Left ventricle myocardium inferior (tissue), 1 donor: ENCODE results near the gene FNDC10. TPM values are rescaled to one million over a fixed set of nuclear protein-coding genes. Genes with fewer than 3 reads are reported as not detected.

ENCODE experiments used
- DNase-seq: peaks from one replicate; pipeline ENCODE4 v3.0.0-alpha.2; 2020
- H3K27ac ChIP-seq: fragments of 200-600 bp; replicated peaks from 2 replicates; pipeline ENCODE4 v1.8.0; 2021
- H3K27me3 ChIP-seq: fragments of 200-600 bp; 2 replicates; pipeline ENCODE4 v1.8.0; 2021; ENCODE audit warnings: low read depth
- H3K36me3 ChIP-seq: fragments of 200-600 bp; 2 replicates; pipeline ENCODE4 v1.8.0; 2021
- H3K4me1 ChIP-seq: fragments of 200-600 bp; 2 replicates; pipeline ENCODE4 v1.8.0; 2021
- H3K4me3 ChIP-seq: fragments of 200-600 bp; 2 replicates; pipeline ENCODE4 v1.8.0; 2021; ENCODE audit warnings: mild to moderate bottlenecking, moderate library complexity
- H3K9me3 ChIP-seq: fragments of 200-600 bp; replicated peaks from 2 replicates; pipeline ENCODE4 v1.8.0; 2021
- intact Hi-C: fragments of 100-400 bp; cut with micrococcal nuclease; formaldehyde crosslinking; loops from one replicate; pipeline ENCODE4 v1.11.0; 2022
- total RNA-seq: library from RNA; stranded (reverse); fragmentation: NEBNext Ultra II Directional; extraction: Animal tissue kit (Norgen Biotek cat#: 25700); gene quantifications from one replicate; pipeline ENCODE4 v1.2.1, GENCODE V29; 2021
- TF ChIP-seq, protein P1 (sequence below): fragments of 200-600 bp; IDR thresholded peaks from 2 replicates; pipeline ENCODE4 v1.8.0; 2021; ENCODE audit warnings: antibody characterized with exemption, mild to moderate bottlenecking, borderline replicate concordance
- donor health status: DM: no; HTN: yes; CAD: no; lungs with severe emphysema.

The FNDC10 gene
- total RNA-seq, 1 donor from 2014 or later = 3.6 TPM

DNA sequence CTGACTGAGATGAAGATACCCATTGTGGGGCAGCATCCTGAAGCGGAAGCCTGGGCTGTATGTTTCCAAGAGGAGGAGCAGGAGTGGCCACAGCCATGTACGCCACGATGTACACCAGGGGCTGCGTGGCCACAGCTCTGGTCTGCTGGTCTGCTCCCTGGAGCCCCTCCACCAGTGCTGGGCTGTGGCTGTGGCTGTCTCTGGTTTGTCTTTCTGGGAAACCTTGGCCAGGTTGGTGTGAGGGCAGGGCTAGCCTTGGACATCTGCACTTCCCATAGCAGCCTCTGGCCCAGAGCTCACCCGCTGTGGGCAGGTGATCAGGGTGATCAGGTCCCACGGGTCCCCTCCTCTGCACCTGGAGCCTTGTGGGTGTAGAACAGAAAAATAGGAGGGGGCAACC lies 18.0 kb upstream of the FNDC10 start:
- H3K9me3 ChIP-seq = no peaks in the 10 kb centered on the region
- H3K4me3 ChIP-seq = no peak overlapping the region
- intact Hi-C loops = no loop called here
- H3K27ac ChIP-seq = no peak overlapping the region
- H3K4me1 ChIP-seq = peaks cover 70% of the 10 kb centered on the region
- H3K27me3 ChIP-seq = no peaks in the 10 kb centered on the region
- TF ChIP-seq, protein P1, sequence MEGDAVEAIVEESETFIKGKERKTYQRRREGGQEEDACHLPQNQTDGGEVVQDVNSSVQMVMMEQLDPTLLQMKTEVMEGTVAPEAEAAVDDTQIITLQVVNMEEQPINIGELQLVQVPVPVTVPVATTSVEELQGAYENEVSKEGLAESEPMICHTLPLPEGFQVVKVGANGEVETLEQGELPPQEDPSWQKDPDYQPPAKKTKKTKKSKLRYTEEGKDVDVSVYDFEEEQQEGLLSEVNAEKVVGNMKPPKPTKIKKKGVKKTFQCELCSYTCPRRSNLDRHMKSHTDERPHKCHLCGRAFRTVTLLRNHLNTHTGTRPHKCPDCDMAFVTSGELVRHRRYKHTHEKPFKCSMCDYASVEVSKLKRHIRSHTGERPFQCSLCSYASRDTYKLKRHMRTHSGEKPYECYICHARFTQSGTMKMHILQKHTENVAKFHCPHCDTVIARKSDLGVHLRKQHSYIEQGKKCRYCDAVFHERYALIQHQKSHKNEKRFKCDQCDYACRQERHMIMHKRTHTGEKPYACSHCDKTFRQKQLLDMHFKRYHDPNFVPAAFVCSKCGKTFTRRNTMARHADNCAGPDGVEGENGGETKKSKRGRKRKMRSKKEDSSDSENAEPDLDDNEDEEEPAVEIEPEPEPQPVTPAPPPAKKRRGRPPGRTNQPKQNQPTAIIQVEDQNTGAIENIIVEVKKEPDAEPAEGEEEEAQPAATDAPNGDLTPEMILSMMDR = no peak
- H3K36me3 ChIP-seq = peaks cover 10% of the 10 kb centered on the region
- no peak for DNase-seq

DNA sequence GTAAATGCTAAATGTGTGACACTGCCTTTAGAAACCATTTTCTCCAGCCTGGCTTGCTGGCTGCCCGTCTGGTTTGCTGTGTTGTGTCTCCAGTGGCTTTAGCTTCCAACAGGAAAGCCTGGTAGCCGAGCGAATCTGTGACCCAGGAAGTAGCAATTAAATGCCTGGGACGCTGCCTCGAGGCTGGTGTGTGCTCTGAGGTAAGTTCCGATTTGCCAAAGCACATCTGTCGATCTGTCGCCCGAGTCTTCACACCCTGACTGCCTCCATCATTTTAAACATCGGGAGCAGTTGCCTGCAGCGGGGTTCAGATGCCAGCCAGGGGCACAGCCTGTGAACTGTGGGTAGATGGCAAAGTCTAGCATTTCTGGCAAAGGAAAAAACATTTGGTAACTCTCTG lies 17.6 kb upstream of the FNDC10 start:
- no peak for DNase-seq
- no peaks in the 10 kb centered on the region for H3K27me3 ChIP-seq
- H3K9me3 ChIP-seq = no peaks in the 10 kb centered on the region
- intact Hi-C loops = no loop called here
- H3K4me3 ChIP-seq = peak overlapping the region; percentile 82
- TF ChIP-seq, protein P1 = no peak
- H3K36me3 ChIP-seq = peaks cover 10% of the 10 kb centered on the region
- peaks cover 70% of the 10 kb centered on the region for H3K4me1 ChIP-seq
- no peak overlapping the region for H3K27ac ChIP-seq

DNA sequence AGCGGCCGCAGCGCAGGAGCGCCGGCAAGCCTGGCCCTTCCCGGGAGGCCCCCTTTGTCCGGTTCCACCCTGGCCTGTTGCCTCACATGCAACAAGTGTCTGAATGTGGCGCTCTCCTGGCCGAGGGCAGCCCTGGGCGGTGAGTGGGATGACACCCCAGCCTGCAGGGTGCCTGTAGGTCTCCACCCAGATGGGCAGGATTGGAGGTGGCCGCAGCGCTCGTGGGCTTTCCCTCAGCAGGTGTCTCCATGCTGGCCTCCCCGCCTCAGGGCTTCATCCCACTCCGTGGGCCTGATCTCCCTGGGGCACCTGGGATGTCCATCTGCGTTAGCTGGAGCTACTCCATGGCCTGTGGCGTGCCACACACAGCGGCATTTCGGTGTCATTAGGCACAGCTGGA lies 16.9 kb upstream of the FNDC10 start:
- peak overlapping the region; percentile 82 for H3K4me3 ChIP-seq
- H3K27ac ChIP-seq = peak overlapping the region; percentile 99
- H3K27me3 ChIP-seq = no peaks in the 10 kb centered on the region
- TF ChIP-seq, protein P1 = no peak
- peaks cover 66% of the 10 kb centered on the region for H3K4me1 ChIP-seq
- no peaks in the 10 kb centered on the region for H3K9me3 ChIP-seq
- DNase-seq = no peak
- H3K36me3 ChIP-seq = peaks cover 10% of the 10 kb centered on the region
- intact Hi-C loops = no loop called here

DNA sequence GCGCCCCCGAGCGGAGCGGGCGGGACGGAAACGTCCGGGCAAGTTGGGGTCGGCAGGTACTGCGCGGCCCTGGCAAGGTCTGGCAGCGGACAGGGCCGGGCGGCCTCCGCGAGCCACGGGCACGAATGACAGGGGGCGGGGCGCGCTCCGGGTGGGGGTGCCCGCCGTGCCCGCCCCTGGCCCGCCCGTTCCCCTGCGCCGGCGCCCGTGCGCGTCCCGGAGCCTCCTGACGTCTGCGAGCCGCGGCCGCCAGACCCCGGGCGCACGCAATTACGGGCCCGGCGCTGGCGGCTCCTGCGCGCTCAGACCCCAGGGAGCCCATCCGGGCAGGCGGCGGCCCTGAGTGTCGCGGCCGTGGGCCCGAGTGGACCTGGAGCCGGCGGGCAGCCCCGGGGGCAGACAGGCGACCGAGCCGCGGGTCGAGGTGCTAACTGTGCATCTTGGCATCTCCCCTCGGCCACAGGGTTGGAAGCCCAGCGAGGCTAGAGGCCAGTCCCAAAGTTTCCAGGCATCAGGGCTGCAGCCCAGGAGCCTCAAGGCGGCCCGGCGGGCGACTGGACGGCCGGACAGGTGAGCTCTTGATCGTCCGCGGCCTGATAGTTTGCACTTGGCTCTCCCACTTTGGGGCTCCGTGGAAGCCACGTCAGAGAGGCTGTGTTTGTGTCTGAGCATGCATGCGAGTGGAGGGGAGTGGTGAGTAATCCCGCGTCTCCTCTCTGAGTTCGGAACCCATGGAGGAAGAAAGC lies 16.3 kb upstream of the FNDC10 start:
- H3K27ac ChIP-seq = peak overlapping the region; percentile 99
- H3K27me3 ChIP-seq = no peaks in the 10 kb centered on the region
- DNase-seq = no peak
- H3K9me3 ChIP-seq = no peaks in the 10 kb centered on the region
- TF ChIP-seq, protein P1 = no peak
- H3K4me1 ChIP-seq = peaks cover 59% of the 10 kb centered on the region
- intact Hi-C loops = no loop called here
- H3K36me3 ChIP-seq = peaks cover 10% of the 10 kb centered on the region
- H3K4me3 ChIP-seq = peak overlapping the region; percentile 82

DNA sequence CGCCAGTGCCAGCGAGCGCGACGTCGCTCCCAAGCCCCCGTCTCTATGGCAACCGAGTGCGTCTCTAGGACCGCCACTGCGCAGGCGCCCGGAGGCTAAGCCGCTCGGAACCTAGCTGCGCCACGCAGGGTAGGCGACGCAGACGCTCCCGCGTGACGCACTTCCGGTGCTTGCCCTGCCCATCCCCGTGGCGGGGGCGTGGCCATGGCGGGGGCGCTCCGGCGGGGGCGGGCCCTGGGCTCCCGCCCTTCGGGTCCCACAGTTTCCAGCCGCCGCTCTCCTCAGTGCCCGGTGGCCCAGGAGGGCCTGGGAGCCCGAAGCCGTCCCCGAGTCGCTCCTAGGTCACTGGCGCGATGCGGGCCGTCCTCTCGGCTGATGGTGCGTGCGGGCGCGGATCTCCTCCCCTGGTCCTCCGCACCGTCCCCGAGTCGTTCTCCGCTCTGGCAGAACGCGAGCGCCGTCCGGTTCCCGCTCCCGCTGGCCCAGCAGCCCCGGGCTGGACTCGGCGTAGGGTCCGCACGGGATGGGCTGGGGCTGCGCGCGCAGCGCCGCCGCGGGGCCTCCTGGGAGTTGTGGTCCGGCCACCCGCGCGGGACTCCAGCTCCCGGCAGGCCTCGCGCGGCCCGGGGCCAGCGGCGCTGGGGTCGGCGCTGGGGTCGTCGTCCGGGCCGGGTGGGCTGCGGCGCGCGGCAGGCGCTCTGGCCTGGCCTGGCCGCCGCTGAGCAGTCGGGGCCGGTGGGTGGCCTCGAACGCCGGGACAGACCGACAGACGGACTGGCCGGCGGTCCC lies 15.5 kb upstream of the FNDC10 start, which contains the start of gene MIB2:
MIB2 (plus strand) TSS at position 245 of the 789 bp plus-strand sequence. CDS start 7,953 bp downstream, outside the sequence.
- H3K4me1 ChIP-seq = peaks cover 52% of the 10 kb centered on the region
- DNase-seq = peak; percentile 95
- intact Hi-C loops = no loop called here

More for the DNA sequence above, 15.5 kb upstream of the FNDC10 start, which contains the start of gene MIB2:
- Histone ChIP-seq H3K27ac (peak within 1 kb of the TSS; percentile 99), H3K36me3 (peaks cover 10% of the 10 kb centered on the region), H3K9me3 (no peaks in the 10 kb centered on the region), H3K27me3 (no peaks in the 10 kb centered on the region), H3K4me3 (peak within 1 kb of the TSS; percentile 82)
- TF ChIP-seq, protein P1 = no peak
